ENCODE data around the gene ATF7.

ATF7 gene

DNA sequence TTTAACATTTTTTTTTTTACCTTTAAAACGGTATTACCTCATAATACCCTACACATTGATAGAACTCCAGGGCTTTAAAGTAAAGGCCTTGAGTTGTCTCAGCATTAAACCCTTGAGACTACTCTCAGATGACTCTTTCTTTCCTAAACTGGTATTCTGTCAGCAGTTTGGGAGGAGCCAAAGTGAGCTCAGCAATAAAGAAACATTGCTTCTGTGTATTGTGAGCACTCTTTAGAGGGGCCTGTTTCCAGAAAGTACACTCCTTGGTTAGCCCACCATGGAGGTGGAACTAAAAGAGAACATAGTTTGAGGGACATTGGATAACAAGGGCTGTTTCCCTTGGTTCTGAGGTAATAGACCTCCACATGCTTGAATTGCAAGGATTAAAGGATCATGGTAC is 147.3 kb downstream of the ATF7 start:
- peaks cover 60 to 98% of the 10 kb centered on the region in 2 donors for H3K36me3 ChIP-seq (replicated peaks in 1 of 2; ENCODE audit: control insufficient read depth in 2 of 2, insufficient read depth in 2 of 2, low read length in 2 of 2)
- H3K4me3 ChIP-seq (ENCODE audit: low read length in 2 of 2), result no peak overlapping the region
- no peak overlapping the region for H2BK15ac ChIP-seq (ENCODE audit: low read length)
- no peak overlapping the region for H3K4me2 ChIP-seq (ENCODE audit: insufficient read depth, low read length, poor library complexity, severe bottlenecking)
- H3K9me3 ChIP-seq (replicated peaks in 1 of 2; ENCODE audit: control insufficient read depth in 2 of 2, insufficient read depth in 1 of 2, low read depth in 1 of 2, low read length in 2 of 2), result no peaks in the 10 kb centered on the region
- WGBS, 2 donors (ENCODE audit: extremely low coverage in 2 of 2, insufficient read length in 2 of 2, insufficient replicate concordance in 1 of 2), result 100% methylated on average over 1 of the region's 1 CpG; no CpG with 5 or more reads in 1 of the 2 donors
- H3K27me3 ChIP-seq (ENCODE audit: control insufficient read depth in 3 of 3, insufficient read depth in 3 of 3, low read depth in 1 of 3, low read length in 3 of 3), result no peaks in the 10 kb centered on the region
- H3K9ac ChIP-seq (ENCODE audit: low read depth, low read length, poor library complexity), result no peak overlapping the region
- no peak overlapping the region for H2BK120ac ChIP-seq (ENCODE audit: low read depth, low read length)
- H3K18ac ChIP-seq (ENCODE audit: low read length), result no peak overlapping the region
- DNase-seq (ENCODE audit: low spot score), result no peak
- H3K4me1 ChIP-seq (ENCODE audit: control insufficient read depth in 2 of 2, insufficient read depth in 1 of 2, low read depth in 1 of 2, low read length in 2 of 2), result peaks cover 5 to 16% of the 10 kb centered on the region in 2 donors
- no peak overlapping the region for H4K8ac ChIP-seq (ENCODE audit: low read depth, low read length)
- peak overlapping the region; percentile 45 for H3K27ac ChIP-seq (replicated peaks; ENCODE audit: low read length)
- H3K79me1 ChIP-seq (ENCODE audit: low read depth, low read length), result peaks cover 5% of the 10 kb centered on the region
- H3K23ac ChIP-seq (ENCODE audit: low read depth, low read length, poor library complexity), result no peak overlapping the region
- no peak overlapping the region for H2BK12ac ChIP-seq (ENCODE audit: low read length)
- no peak overlapping the region for H3K14ac ChIP-seq (ENCODE audit: low read length)
- H2AFZ ChIP-seq (ENCODE audit: low read length), result no peak overlapping the region
- no peak overlapping the region for H4K91ac ChIP-seq (ENCODE audit: low read depth, low read length, poor library complexity)
- H2AK5ac ChIP-seq (ENCODE audit: low read depth, low read length), result no peak overlapping the region
- no peak overlapping the region for H3K4ac ChIP-seq (ENCODE audit: low read length)
- H2BK5ac ChIP-seq (ENCODE audit: low read length), result no peak overlapping the region

DNA sequence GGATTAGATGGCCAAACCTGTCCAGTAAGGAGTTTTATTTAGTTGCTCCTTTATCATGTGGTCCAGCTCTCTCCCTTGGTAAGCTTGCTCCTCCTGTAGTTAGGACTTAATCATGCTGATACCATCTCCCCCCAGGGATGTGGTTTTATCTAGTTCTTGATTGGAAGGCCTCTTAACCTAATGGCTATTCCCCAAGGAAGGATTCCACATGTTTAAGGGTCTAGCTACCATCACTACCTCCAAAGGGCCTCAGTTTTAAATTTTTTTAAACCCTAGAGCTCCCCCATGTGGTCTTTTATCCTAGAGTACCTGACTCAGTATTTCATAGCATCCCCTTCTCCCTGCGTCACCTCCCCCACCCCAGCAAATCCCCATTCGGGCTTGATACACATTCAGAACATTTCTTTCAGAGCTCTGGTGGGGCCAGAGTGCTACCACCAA is 149.4 kb downstream of the ATF7 start:
- no peaks in the 10 kb centered on the region for H3K27me3 ChIP-seq (ENCODE audit: control insufficient read depth in 3 of 3, insufficient read depth in 3 of 3, low read depth in 1 of 3, low read length in 3 of 3)
- no peak overlapping the region for H3K4me2 ChIP-seq (ENCODE audit: insufficient read depth, low read length, poor library complexity, severe bottlenecking)
- H4K91ac ChIP-seq (ENCODE audit: low read depth, low read length, poor library complexity), result no peak overlapping the region
- no CpG with 5 or more reads among the region's 2 CpGs for WGBS, 2 donors (ENCODE audit: extremely low coverage in 2 of 2, insufficient read length in 2 of 2, insufficient replicate concordance in 1 of 2)
- no peak overlapping the region for H2AK5ac ChIP-seq (ENCODE audit: low read depth, low read length)
- no peak overlapping the region for H2BK120ac ChIP-seq (ENCODE audit: low read depth, low read length)
- peaks cover 5% of the 10 kb centered on the region for H3K79me1 ChIP-seq (ENCODE audit: low read depth, low read length)
- no peak overlapping the region for H3K4me3 ChIP-seq (ENCODE audit: low read length in 2 of 2)
- H3K23ac ChIP-seq (ENCODE audit: low read depth, low read length, poor library complexity), result no peak overlapping the region
- H3K4me1 ChIP-seq (ENCODE audit: control insufficient read depth in 2 of 2, insufficient read depth in 1 of 2, low read depth in 1 of 2, low read length in 2 of 2), result peaks cover 5 to 18% of the 10 kb centered on the region in 2 donors
- no peak overlapping the region for H2BK5ac ChIP-seq (ENCODE audit: low read length)
- no peak overlapping the region for H2AFZ ChIP-seq (ENCODE audit: low read length)
- no peak overlapping the region for H3K9ac ChIP-seq (ENCODE audit: low read depth, low read length, poor library complexity)
- H2BK12ac ChIP-seq (ENCODE audit: low read length), result no peak overlapping the region
- no peak overlapping the region for H3K18ac ChIP-seq (ENCODE audit: low read length)
- H3K36me3 ChIP-seq (replicated peaks in 1 of 2; ENCODE audit: control insufficient read depth in 2 of 2, insufficient read depth in 2 of 2, low read length in 2 of 2), result peaks cover 49 to 98% of the 10 kb centered on the region in 2 donors
- H2BK15ac ChIP-seq (ENCODE audit: low read length), result no peak overlapping the region
- no peak overlapping the region for H3K4ac ChIP-seq (ENCODE audit: low read length)
- no peak overlapping the region for H3K14ac ChIP-seq (ENCODE audit: low read length)
- no peak for DNase-seq (ENCODE audit: low spot score)
- no peak overlapping the region for H4K8ac ChIP-seq (ENCODE audit: low read depth, low read length)
- no peak overlapping the region for H3K27ac ChIP-seq (replicated peaks; ENCODE audit: low read length)
- H3K9me3 ChIP-seq (replicated peaks in 1 of 2; ENCODE audit: control insufficient read depth in 2 of 2, insufficient read depth in 1 of 2, low read depth in 1 of 2, low read length in 2 of 2), result no peaks in the 10 kb centered on the region

DNA sequence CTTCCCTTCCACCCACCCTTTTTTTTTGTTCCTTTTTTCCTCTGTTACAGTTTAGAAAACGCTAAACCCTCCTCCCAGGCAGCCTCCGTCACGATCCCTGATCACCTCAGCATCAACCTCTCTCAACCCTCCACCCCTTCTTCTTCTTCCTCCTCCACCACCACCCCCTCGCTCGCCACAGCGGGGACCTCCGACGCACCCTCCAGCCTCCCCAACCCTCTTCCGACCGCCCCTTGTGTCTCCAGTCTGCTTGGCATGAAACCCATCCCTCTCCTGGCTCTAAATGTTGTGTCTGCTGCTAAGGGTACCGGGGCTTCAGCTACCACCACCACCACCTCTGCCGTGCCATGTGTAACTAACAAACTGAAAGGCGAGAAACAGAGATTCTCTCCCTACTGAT is 151.4 kb downstream of the ATF7 start:
- H3K4me1 ChIP-seq (ENCODE audit: control insufficient read depth in 2 of 2, insufficient read depth in 1 of 2, low read depth in 1 of 2, low read length in 2 of 2), result peaks cover 2 to 11% of the 10 kb centered on the region in 2 donors

DNA sequence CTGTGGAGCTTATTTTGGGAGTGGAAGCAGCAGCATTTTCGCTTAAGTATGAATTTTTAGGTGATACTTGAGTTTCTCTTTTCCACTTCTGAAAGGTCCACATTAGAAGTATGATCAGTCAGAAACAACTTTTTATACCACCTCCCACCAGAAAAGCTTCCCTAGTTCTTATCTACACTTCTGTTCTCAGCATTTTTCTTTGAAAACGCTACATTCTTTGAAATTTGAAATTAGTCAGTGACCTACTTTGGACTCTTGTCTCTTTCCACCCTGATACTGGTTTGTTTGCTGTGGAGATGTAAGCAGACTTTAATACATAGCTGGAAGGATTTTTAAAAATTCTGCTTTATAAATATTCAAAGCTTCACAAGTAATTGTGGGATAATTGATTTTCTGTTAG is 152.1 kb downstream of the ATF7 start:
- no peak overlapping the region for H3K23ac ChIP-seq (ENCODE audit: low read depth, low read length, poor library complexity)
- peaks cover 50 to 98% of the 10 kb centered on the region in 2 donors for H3K36me3 ChIP-seq (replicated peaks in 1 of 2; ENCODE audit: control insufficient read depth in 2 of 2, insufficient read depth in 2 of 2, low read length in 2 of 2)
- H3K27me3 ChIP-seq (ENCODE audit: control insufficient read depth in 3 of 3, insufficient read depth in 3 of 3, low read depth in 1 of 3, low read length in 3 of 3), result no peaks in the 10 kb centered on the region
- no peak for DNase-seq (ENCODE audit: low spot score)
- H3K4ac ChIP-seq (ENCODE audit: low read length), result no peak overlapping the region
- no peak overlapping the region for H2BK120ac ChIP-seq (ENCODE audit: low read depth, low read length)
- H3K79me1 ChIP-seq (ENCODE audit: low read depth, low read length), result peaks cover 5% of the 10 kb centered on the region
- no peak overlapping the region for H3K9ac ChIP-seq (ENCODE audit: low read depth, low read length, poor library complexity)
- H2BK5ac ChIP-seq (ENCODE audit: low read length), result no peak overlapping the region
- no peak overlapping the region for H2AFZ ChIP-seq (ENCODE audit: low read length)
- H3K4me3 ChIP-seq (ENCODE audit: low read length in 2 of 2), result no peak overlapping the region
- H3K27ac ChIP-seq (replicated peaks; ENCODE audit: low read length), result no peak overlapping the region
- no peak overlapping the region for H2BK15ac ChIP-seq (ENCODE audit: low read length)
- H2AK5ac ChIP-seq (ENCODE audit: low read depth, low read length), result no peak overlapping the region
- no peak overlapping the region for H3K4me2 ChIP-seq (ENCODE audit: insufficient read depth, low read length, poor library complexity, severe bottlenecking)
- H3K18ac ChIP-seq (ENCODE audit: low read length), result no peak overlapping the region
- H3K9me3 ChIP-seq (replicated peaks in 1 of 2; ENCODE audit: control insufficient read depth in 2 of 2, insufficient read depth in 1 of 2, low read depth in 1 of 2, low read length in 2 of 2), result no peaks in the 10 kb centered on the region
- H4K91ac ChIP-seq (ENCODE audit: low read depth, low read length, poor library complexity), result no peak overlapping the region
- no CpG with 5 or more reads among the region's 2 CpGs for WGBS, 2 donors (ENCODE audit: extremely low coverage in 2 of 2, insufficient read length in 2 of 2, insufficient replicate concordance in 1 of 2)
- peaks cover 2 to 10% of the 10 kb centered on the region in 2 donors for H3K4me1 ChIP-seq (ENCODE audit: control insufficient read depth in 2 of 2, insufficient read depth in 1 of 2, low read depth in 1 of 2, low read length in 2 of 2)
- no peak overlapping the region for H3K14ac ChIP-seq (ENCODE audit: low read length)
- H4K8ac ChIP-seq (ENCODE audit: low read depth, low read length), result no peak overlapping the region
- H2BK12ac ChIP-seq (ENCODE audit: low read length), result no peak overlapping the region

More for the DNA sequence above, 151.4 kb downstream of the ATF7 start:
- H2BK120ac ChIP-seq (ENCODE audit: low read depth, low read length), result no peak overlapping the region
- H3K9ac ChIP-seq (ENCODE audit: low read depth, low read length, poor library complexity), result no peak overlapping the region
- H3K9me3 ChIP-seq (replicated peaks in 1 of 2; ENCODE audit: control insufficient read depth in 2 of 2, insufficient read depth in 1 of 2, low read depth in 1 of 2, low read length in 2 of 2), result no peaks in the 10 kb centered on the region
- no peak overlapping the region for H2AK5ac ChIP-seq (ENCODE audit: low read depth, low read length)
- H3K14ac ChIP-seq (ENCODE audit: low read length), result no peak overlapping the region
- peaks cover 5% of the 10 kb centered on the region for H3K79me1 ChIP-seq (ENCODE audit: low read depth, low read length)
- no peak overlapping the region for H4K91ac ChIP-seq (ENCODE audit: low read depth, low read length, poor library complexity)
- no peak overlapping the region for H3K18ac ChIP-seq (ENCODE audit: low read length)
- H3K23ac ChIP-seq (ENCODE audit: low read depth, low read length, poor library complexity), result no peak overlapping the region
- H2BK5ac ChIP-seq (ENCODE audit: low read length), result no peak overlapping the region
- no peak overlapping the region for H2AFZ ChIP-seq (ENCODE audit: low read length)
- WGBS, 2 donors (ENCODE audit: extremely low coverage in 2 of 2, insufficient read length in 2 of 2, insufficient replicate concordance in 1 of 2), result no CpG with 5 or more reads among the region's 13 CpGs
- no peaks in the 10 kb centered on the region for H3K27me3 ChIP-seq (ENCODE audit: control insufficient read depth in 3 of 3, insufficient read depth in 3 of 3, low read depth in 1 of 3, low read length in 3 of 3)
- no peak overlapping the region for H3K4me3 ChIP-seq (ENCODE audit: low read length in 2 of 2)
- H3K36me3 ChIP-seq (replicated peaks in 1 of 2; ENCODE audit: control insufficient read depth in 2 of 2, insufficient read depth in 2 of 2, low read length in 2 of 2), result peaks cover 50 to 98% of the 10 kb centered on the region in 2 donors
- no peak overlapping the region for H2BK15ac ChIP-seq (ENCODE audit: low read length)
- H4K8ac ChIP-seq (ENCODE audit: low read depth, low read length), result no peak overlapping the region
- H3K4ac ChIP-seq (ENCODE audit: low read length), result no peak overlapping the region
- no peak overlapping the region for H3K27ac ChIP-seq (replicated peaks; ENCODE audit: low read length)
- no peak overlapping the region for H2BK12ac ChIP-seq (ENCODE audit: low read length)
- no peak overlapping the region for H3K4me2 ChIP-seq (ENCODE audit: insufficient read depth, low read length, poor library complexity, severe bottlenecking)
- no peak for DNase-seq (ENCODE audit: low spot score)
